Measurements from ENCODE around the gene KCNMA1.

The KCNMA1 gene

DNA sequence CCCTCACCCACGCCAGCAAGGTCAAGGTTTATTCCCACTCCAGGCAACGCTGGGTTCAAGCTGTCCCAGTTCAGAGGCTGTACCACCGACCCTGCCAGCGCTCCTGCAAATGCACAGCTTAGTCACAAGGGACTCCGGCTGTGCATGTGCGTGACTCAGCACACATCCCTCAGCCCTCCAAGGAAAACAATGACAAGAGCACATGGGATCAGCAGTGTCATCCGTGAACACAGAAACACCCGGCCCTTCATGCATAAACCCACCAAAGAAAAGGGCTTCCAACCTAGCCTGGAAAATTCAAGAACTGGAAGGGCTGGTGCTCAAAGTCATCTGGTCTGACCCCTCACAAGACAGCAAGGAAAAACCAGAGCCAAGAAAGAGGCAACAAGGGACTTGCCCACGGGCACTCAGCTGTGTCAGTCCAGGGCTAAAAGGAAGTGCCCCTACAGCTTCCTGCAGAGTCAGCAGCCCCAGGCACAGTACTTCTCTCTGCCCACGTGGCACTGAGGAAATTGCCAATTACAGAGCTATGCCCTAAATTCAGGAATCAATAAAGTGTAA is 106.1 kb downstream of the KCNMA1 start:
- TF ChIP-seq ZFX (IDR thresholded peaks at IDR 0.05; ENCODE audit: borderline replicate concordance): no peak
- TF ChIP-seq, protein P1, sequence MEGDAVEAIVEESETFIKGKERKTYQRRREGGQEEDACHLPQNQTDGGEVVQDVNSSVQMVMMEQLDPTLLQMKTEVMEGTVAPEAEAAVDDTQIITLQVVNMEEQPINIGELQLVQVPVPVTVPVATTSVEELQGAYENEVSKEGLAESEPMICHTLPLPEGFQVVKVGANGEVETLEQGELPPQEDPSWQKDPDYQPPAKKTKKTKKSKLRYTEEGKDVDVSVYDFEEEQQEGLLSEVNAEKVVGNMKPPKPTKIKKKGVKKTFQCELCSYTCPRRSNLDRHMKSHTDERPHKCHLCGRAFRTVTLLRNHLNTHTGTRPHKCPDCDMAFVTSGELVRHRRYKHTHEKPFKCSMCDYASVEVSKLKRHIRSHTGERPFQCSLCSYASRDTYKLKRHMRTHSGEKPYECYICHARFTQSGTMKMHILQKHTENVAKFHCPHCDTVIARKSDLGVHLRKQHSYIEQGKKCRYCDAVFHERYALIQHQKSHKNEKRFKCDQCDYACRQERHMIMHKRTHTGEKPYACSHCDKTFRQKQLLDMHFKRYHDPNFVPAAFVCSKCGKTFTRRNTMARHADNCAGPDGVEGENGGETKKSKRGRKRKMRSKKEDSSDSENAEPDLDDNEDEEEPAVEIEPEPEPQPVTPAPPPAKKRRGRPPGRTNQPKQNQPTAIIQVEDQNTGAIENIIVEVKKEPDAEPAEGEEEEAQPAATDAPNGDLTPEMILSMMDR (IDR thresholded peaks at IDR 0.05): no peak
- H3K27ac ChIP-seq: no peak overlapping the region

DNA sequence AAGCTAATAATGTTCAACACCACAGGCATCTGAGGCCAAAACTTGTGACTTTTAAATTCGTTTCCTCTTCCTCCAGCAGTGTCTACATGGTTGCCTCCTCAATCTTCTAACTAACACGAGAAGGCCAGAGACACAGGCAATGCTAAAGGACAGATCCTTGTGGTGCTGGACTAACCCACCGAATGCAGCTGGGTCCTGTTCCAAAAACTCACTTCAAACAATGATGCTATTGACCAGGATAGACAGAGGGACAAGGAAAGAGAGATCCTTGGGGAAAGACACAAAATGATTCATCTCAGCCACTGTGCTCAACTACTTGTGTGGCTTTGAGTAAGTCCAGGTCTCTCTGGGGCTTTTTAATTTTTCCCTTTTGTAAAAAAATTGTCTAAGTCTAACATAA is 107.6 kb downstream of the KCNMA1 start:
- no peak for TF ChIP-seq ZFX (IDR thresholded peaks at IDR 0.05; ENCODE audit: borderline replicate concordance)
- TF ChIP-seq, protein P1 (IDR thresholded peaks at IDR 0.05): no peak
- H3K27ac ChIP-seq: no peak overlapping the region

DNA sequence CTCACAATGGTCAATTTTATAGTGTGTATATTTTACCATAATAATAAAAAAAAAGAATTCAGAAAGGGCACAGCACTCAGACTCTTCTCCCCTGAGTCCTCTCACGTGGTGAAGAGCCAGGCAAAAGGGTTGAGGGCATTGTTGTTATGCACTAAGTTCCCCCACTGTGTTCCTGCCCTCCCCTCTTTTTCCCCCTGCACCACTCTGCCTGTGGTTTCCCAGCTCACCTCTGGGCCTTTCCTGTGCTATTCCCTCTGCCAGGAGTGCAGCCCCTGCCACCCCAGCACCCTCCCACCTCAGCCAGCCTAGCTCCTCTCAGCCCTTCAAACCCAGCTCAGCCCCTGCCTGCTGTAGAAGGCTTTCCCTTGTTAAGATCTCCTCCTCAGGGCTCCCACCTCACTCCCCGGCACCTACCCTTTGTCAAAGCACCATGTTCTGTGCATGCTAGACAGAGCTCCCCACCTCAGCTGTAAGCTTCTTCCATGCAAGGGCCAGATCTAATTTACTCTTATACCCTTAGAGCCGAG is 108.5 kb downstream of the KCNMA1 start:
- TF ChIP-seq, protein P1 (IDR thresholded peaks at IDR 0.05): no peak
- TF ChIP-seq ZFX (IDR thresholded peaks at IDR 0.05; ENCODE audit: borderline replicate concordance): no peak
- H3K27ac ChIP-seq: no peak overlapping the region

DNA sequence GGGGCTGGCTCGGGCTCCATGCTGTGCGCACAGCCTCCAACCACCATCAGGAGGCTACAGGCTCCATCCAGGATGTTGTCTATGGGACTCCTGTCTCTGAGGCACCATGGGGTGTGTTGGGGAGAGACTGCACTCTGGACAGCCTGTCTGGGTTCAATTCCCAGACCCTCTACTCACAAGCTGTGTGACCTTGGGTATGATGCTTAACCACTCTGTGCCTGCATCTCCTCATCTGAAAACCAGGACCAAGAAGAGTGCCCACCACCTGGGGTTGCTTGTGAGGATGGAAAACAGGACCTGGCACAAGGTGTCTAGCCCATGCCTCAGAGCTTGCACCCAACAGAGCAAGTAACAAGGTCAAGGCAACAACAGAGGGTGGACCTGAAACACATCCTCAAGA is 109.8 kb downstream of the KCNMA1 start:
- no peak overlapping the region for H3K27ac ChIP-seq
- TF ChIP-seq, protein P1 (IDR thresholded peaks at IDR 0.05): no peak
- TF ChIP-seq ZFX (IDR thresholded peaks at IDR 0.05; ENCODE audit: borderline replicate concordance): no peak

DNA sequence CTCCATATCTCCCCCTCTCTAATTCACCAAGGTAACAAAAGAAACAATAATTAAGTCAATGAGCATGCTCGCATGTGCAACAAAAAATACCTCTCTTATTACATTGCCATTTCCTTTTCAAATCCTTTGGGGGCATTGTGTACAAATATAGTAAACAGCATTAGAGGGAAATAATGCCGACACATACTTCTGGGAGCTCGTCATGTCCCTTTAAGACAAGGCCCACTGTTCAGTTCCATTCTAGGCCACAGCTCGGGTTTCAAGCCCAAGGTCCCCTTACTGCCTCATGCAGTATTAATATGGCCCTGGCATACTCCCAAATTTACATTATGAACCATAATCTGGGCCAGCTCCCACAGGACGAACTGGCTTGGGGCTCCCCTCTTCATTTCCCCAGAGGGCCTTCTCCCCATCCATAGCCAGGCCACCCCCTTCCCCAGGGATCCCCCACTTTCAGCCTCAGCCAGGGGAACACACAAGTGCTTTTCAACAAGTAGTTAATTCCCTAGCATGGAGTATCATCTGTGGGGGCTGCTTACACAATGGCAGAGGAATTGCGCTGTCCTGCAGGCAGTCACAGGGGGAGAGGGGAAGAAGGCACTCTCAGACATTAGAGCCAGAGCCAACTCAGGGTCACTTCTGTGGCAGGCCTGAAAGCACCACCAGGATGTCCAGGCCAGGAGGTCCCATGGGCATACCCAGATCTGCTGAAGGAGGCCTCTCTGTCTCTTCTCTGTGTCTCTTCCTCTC is 110.6 kb downstream of the KCNMA1 start:
- H3K27ac ChIP-seq: no peak overlapping the region
- no peak for TF ChIP-seq ZFX (IDR thresholded peaks at IDR 0.05; ENCODE audit: borderline replicate concordance)
- TF ChIP-seq, protein P1 (IDR thresholded peaks at IDR 0.05): no peak

DNA sequence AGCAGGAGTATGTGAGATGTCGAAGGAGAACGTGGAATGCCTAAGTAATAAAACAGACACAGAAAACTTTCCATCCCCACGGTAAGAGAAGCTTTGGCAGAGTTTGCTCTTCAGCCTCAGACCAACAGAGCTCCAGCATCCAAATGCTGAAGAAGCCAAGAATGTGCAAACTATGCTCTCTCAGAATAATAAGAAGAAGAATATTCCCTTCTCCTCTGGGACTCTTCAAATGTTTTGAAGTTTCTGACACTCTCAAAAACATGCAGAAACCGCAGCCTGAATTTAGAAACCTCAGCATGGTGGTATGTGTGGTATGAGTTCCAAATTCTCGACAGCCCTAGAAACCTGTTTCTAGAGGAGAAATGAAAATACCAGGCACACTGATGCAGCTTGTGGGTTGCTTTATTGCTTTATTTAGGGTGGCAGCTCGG is 113.3 kb downstream of the KCNMA1 start:
- H3K27ac ChIP-seq: no peak overlapping the region
- TF ChIP-seq, protein P1 (IDR thresholded peaks at IDR 0.05): no peak
- no peak for TF ChIP-seq ZFX (IDR thresholded peaks at IDR 0.05; ENCODE audit: borderline replicate concordance)

DNA sequence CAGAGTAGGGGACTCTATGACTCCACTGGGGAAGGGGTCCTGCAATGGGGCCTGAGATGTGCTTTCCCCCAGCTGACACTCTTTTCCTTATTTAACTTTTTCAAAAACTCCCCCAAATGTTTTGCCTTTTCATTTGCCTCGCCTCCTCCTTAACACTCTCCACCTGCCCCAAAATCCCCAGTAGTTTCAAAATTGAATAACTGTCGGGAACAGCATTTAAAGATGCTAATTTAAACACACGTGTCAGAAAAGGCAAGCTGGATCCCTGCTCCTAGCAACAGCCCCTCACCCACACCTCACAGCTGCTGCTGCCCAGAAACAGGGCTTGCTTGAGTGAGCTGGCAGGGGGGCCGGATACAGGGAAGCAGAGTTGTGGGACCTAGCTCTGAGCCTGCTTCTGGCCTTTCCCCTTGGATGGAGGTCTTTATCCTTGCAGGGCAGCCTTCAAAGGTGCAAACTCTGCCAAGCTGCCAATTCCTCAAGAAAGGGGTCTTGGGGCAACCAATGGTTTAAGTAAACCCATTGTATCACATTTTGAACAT is 115.3 kb downstream of the KCNMA1 start:
- TF ChIP-seq, protein P1 (IDR thresholded peaks at IDR 0.05): no peak
- no peak for TF ChIP-seq ZFX (IDR thresholded peaks at IDR 0.05; ENCODE audit: borderline replicate concordance)
- no peak overlapping the region for H3K27ac ChIP-seq

Data from 22Rv1 (cell line).